OCI-LY3 (cell line): ENCODE data around the gene CTNND2.

Experiments
- EZH2phosphoT487 ChIP-seq: fragments of 200-600 bp; shearing (Covaris generic); IDR thresholded peaks from 2 replicates; pipeline ENCODE4 v1.6.1; 2018; ENCODE audit warnings: antibody characterized with exemption, mixed run types, low read depth
- TF ChIP-seq, protein P1 (sequence below): fragments of 200-600, 300-600 bp; sonication (generic); IDR thresholded peaks from 2 replicates; pipeline ENCODE4 v1.5.1; 2014; ENCODE audit warnings: antibody characterized with exemption, low read length, low read depth

DNA sequence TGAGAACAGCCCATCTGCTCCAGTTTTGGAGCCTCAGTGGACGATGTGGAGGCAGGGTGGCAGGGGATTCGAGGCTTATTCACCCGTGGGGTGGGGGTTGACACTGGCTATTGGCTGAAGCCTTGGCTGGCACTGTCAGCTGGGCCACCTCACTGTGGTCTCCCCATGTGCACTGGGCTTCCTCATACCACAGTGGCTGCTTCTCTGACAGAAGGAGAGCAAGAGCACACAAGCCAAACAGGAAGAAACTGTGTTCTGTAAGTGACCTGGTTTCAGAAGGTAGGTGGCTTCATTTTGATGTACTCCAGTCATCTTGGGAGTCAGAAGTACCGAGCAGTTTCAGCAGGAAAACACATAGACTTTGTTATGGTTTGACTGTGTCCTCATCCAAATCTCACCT, 24.7 kb upstream of the CTNND2 start:
- TF ChIP-seq, protein P1, sequence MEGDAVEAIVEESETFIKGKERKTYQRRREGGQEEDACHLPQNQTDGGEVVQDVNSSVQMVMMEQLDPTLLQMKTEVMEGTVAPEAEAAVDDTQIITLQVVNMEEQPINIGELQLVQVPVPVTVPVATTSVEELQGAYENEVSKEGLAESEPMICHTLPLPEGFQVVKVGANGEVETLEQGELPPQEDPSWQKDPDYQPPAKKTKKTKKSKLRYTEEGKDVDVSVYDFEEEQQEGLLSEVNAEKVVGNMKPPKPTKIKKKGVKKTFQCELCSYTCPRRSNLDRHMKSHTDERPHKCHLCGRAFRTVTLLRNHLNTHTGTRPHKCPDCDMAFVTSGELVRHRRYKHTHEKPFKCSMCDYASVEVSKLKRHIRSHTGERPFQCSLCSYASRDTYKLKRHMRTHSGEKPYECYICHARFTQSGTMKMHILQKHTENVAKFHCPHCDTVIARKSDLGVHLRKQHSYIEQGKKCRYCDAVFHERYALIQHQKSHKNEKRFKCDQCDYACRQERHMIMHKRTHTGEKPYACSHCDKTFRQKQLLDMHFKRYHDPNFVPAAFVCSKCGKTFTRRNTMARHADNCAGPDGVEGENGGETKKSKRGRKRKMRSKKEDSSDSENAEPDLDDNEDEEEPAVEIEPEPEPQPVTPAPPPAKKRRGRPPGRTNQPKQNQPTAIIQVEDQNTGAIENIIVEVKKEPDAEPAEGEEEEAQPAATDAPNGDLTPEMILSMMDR: no peak
- TF ChIP-seq EZH2phosphoT487: no peak
